LNCaP clone FGC (cell line): ENCODE results near the gene LILRA5.
"Not testable (repeated sequence)": the region's sequence is repeated elsewhere in the genome, so short reads cannot be mapped to it uniquely, and the experiment has no call there.

Experiments
- DNase-seq: peaks from one replicate; pipeline ENCODE4 v3.0.0-alpha.2; 2011; ENCODE audit warnings: low read depth
- H3K4me3 ChIP-seq: 2 replicates; pipeline ENCODE4 v1.5.1; 2011; ENCODE audit warnings: mild to moderate bottlenecking, low read depth, low read length, control low read depth
- CTCF ChIP-seq: IDR thresholded peaks from 2 replicates; pipeline ENCODE4 v1.5.1; 2012; ENCODE audit warnings: mild to moderate bottlenecking; ENCODE audit not compliant: control insufficient read depth, insufficient read depth; ENCODE audit errors: extremely low read depth

The LILRA5 gene

DNA sequence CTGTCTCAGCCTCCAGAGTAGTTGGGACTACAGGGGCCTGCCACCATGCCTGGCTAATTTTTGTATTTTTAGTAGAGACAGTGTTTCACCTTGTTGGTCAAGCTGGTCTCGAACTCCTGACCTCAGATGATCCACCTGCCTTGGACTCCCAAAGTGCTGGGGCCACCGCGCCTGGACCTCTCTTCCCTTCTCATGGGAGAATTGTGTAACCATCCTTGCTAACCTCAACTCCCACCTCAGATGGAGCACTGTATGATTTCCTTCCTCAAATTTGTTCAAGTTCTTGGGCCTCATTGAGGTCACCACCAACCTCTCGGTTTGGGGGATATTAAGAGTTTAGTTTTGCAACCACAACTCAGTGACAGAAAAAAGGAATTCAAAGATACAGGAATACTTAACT lies 10.7 kb downstream of the LILRA5 start:
- TF ChIP-seq CTCF = no peak
- no peak for DNase-seq
- no peak overlapping the region for H3K4me3 ChIP-seq

DNA sequence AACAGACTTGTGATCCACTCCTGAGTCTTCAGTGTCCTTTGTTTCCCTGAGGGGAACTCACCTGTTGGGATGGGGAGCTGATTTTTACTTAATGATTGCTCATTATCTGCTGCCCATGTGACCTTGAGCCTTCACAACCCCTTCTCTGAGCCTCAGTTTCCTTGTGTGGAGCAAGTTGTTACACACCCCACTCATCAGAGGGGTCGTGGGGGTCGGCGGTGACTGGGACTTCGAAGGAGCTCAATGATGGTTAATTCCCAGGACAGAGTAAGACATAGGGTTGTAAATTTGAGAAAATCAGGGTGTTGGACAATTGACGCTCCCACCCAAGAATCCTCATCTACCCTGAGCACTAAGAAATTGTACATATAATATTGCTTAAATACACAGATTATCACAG lies 13.5 kb downstream of the LILRA5 start:
- H3K4me3 ChIP-seq = no peak overlapping the region
- no peak for TF ChIP-seq CTCF
- DNase-seq = no peak

DNA sequence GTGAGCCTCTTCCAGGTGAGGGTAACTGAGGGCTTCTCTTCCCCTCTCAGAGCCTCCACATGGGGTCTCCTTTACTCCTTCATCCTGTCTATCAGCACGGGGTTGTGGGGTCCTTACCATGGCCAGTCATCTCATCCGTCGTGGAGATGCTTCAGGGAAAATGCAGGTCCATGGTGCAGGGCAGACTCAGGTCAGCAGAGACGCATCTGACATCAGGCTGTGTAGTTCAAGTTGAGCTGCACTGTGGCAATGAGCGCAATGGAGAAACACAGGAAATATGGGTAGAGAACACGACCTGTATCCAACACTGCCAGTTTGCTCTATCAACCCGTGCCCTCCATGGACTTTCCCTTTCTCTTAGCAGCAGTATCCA lies 13.9 kb downstream of the LILRA5 start:
- TF ChIP-seq CTCF = no peak
- H3K4me3 ChIP-seq = no peak overlapping the region
- DNase-seq = no peak

DNA sequence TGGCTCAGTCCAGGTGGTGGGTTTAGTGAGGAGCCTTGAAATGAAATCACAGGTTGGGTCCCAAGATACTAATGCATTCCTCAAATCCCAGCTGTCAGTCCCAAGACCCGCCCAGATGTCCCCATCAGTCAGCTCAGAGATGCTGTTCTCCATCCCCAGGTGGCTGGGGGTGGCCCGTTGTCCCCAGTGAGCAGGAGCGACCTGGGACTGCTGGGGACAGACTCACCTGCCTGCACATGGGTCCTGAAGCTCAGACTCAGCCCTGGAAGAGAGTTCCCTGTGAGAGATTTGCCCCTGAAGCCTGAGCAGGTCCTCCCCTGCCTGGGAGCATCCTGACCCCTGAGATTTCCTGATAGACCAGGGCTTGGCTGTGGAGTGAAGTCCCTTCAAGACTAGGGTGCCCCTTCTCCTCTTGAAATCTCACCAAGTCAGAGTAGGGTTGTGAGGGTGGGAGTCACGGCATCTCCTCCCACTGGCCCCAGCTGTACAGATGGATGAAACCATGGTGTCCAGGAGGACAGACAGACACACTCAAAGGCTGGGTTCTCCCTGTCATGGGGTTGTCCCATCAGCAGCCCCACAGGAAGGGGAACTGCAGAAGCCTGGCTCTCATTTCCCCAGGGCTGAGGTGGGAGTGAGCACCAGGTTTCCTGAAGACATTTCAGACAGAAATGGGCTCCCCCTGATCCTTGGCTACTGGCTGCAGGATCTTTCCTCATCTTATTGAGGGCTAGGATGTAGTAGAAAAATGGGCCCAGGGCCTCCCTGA lies 14.4 kb downstream of the LILRA5 start:
- TF ChIP-seq CTCF = no peak

DNA sequence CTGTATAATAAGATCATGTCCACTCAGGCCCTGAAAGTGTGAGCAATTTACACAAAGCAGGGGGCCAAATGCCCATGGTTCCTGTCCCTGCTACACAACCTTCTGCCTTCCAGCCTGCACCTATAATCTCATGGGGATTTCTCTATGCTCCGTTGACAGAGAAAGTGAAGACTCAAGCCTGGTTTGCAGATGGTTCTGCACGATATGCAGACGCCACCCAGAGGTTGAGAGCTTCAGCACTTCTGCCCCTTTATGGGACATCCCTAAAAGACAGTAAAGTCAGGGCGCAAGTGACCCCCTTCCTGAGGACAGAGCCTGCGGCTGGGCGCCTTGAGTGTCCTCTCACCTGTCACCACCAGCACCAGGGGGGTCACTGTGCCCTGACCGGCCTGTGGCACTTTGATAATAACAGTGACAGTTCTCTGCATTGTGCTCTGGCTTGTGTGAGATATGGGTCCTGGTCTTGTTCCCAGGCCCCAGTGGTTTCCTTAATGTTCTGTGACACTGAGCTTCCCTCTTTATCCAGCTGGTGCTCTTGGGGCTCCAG lies 15.1 kb downstream of the LILRA5 start:
- no peak for DNase-seq
- TF ChIP-seq CTCF = no peak
- no peak overlapping the region for H3K4me3 ChIP-seq

More for the DNA sequence above, 14.4 kb downstream of the LILRA5 start:
- DNase-seq = no peak
- no peak overlapping the region for H3K4me3 ChIP-seq

GRCh38 chr19:54294539-54294938 lies 18.4 kb downstream of the LILRA5 start:
- no peak for TF ChIP-seq CTCF
- H3K4me3 ChIP-seq = no peak overlapping the region
- no peak for DNase-seq

DNA sequence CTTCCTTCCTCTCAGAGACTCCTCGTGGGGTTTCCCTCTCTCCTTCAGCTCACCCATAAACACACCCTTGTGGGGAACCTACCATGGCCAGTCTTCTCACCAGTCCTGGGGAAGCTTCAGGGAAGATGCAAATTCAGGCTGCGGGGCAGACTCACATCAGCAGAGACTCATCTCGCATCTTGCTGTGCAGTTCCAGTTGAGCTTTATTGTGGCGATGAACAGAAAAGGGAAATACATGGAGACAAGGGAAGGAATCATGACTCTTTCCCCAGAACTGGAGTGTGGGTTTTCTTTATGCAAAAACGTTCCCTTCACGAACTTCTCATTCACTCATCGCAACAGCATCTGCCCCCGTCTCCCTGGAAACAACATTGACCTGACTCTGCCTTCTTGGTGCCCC lies 23.8 kb downstream of the LILRA5 start:
- not testable (repeated sequence) for H3K4me3 ChIP-seq

More for the DNA sequence above, 23.8 kb downstream of the LILRA5 start:
- DNase-seq = not testable (repeated sequence)
